Measurements from ENCODE around the gene COPS9.

COPS9 gene

DNA sequence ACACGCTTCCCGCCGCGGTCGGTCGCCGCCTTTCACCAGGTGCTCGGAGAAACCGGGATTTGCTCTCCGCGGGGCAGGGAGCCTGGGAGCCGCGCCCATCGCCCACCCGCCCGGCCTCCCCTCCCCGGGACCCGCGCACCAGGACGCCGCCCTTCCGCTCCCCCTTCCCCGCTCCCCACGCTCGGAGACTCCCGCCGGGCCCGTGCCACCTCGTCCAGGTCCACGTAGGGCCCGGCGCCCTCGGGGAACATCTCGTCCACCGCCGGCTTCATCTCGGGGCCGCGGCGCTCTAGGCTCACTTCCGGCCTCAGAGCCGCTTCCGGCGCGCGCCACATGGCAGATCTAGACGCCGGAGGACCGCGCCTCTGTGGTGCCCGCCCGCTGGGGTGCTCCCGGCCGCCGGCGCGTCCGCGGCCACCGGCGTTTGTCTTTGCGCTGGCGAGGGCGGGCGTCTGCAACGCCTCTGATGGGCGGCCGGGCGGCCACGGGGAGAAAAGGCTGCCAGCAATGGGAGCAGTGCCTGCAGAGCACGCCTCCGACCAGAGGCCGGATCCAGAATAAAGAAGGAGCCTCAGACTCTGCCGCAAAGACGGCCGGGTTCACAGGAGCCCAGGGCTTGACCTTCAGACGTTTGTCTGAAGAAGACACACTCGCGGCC lies at the start of gene COPS9:
COPS9 (minus strand) TSS at position 293 of the 658 bp plus-strand sequence; CDS start at position 272, 21 bp downstream.
- no peak for DNase-seq

- DNase-seq, result no peak
Measured at GRCh38 chr2:240184656-240185055, 48.6 kb upstream of the COPS9 start.

- no peak for DNase-seq
Measured at GRCh38 chr2:240183875-240184590, 47.9 kb upstream of the COPS9 start.

GRCh38 chr2:240183006-240183874 lies 47.1 kb upstream of the COPS9 start:
- DNase-seq, result no peak

- DNase-seq, result no peak
Measured at GRCh38 chr2:240182476-240182875, 46.4 kb upstream of the COPS9 start.

GRCh38 chr2:240182001-240182400 lies 45.9 kb upstream of the COPS9 start:
- no peak for DNase-seq

GRCh38 chr2:240179941-240180666 lies 44.0 kb upstream of the COPS9 start:
- DNase-seq, result no peak

- DNase-seq, result no peak
Measured at GRCh38 chr2:240179186-240179815, 43.2 kb upstream of the COPS9 start.

DNA sequence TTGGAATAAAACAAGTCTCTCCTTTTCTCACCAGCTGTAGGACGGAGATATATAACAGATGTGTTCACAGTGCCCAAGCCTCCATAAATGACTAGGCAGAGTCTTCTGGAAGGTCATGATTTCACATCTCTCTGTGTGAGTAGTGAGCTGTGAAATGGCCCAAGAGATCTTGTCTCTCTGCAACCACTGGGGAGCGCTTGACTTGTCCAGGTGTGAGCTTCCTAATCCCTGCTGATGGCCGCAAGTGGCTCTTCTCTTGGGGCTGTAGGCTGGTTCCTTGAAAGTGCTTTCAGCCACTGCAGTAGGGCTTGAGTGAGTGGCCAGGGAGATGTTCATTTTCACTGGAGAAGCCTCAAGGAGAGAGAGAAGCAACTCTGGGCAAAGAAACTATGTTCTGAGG lies 42.5 kb upstream of the COPS9 start:
- no peak for DNase-seq

GRCh38 chr2:240174496-240174895 lies 38.4 kb upstream of the COPS9 start:
- no peak for DNase-seq

DNA sequence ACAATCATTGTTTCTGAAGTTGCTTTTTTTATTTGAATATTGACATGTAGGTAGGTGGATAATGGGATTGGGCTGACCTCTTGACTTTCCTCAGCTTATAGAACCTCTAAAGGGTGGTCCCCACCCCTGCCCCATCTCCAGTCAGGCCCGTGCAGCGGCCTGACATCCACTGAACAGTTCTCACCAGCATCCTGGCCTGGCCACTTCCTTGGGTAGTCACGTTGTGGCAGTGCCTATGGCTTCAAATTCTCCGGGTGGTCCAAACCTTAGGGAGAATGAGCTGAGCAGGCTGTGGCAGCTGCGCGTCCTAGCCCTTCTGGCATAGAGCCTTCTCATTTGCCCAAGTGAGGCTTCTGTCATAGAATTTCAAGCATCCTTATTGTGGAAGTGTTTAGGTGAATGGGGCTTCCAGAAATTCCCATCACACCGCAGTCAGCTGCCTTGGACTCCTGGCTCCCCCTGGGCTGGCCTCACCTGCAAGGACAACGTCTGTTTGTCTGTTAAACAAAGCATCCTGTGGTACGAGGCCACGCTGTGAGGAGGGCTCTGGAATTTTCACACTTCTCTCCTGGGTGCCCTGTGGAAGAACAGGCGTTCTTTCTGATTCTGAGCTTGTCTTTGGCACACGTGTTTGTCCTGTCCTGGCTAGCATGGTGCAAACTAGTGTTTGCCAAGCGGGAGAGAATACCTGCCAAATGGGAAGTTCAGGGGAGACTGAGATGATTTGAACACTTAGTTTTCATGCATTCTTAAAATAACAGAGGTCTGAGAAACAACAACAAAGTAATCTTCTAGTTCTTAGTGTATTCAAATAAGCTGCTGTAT lies 36.2 kb upstream of the COPS9 start:
- DNase-seq, result no peak

DNA sequence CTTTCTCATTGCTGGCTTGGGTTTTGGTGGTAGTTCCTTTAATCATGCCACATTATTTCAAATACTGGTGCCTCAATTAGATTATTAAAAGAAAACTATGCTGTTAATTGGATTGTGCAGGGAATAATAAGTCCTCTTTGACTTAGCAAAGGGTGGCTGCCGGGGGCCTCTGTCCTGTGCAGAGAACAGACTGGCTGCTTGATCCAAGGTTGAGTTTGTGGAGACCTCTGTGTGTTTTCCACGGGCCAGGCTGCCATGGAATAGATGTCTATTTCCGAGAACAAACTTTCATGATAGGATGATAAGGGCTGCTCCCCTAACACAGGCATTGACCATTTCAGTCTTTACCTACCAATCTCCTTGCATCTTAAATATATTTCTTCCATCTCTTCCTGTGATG lies 34.8 kb upstream of the COPS9 start:
- DNase-seq, result no peak

GRCh38 chr2:240170354-240170735 lies 34.2 kb upstream of the COPS9 start:
- no peak for DNase-seq

DNA sequence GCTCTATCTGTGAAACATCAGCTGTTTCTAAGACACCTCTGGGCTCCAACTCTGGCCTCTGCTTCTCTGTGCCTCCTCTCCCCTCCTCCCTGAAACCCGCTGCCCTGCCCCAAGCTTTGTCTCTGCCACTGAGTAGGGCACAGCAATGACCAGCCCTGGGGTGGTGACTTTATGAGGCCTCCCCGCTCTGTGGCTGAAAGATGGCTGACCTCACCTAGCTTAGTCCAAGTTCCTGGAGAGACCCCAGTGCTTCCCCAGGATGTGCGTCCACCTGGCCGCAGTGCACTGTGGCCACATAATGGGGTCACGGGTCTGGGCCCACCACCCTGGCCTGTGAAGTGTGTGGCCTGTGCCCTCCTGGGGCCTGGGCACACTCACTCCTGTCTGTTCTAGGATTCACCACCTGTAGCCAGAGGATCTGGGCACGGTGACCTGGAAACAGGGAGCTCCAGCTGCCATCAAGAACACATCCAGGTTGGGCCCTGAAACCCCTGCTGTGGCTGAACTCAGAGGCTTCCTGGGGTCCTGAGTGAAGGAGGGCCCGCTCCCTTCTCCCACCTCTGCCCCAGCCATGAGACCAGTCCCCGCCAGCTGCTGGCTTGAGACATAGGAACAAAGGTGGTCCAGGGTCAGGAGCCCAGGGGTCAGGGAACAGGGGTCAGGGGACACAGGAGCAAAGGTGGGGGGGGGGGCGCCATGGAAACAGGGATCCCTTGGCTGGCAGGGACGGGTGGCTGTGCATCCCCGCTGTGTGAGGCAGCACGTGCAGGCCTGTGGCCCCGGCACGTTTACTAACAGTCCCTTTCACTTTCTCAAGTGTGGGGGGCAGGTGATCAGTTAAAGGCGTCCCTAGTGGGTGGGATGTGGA lies 33.6 kb upstream of the COPS9 start:
- DNase-seq, result no peak

GRCh38 chr2:240168546-240169361 lies 32.6 kb upstream of the COPS9 start:
- no peak for DNase-seq

DNA sequence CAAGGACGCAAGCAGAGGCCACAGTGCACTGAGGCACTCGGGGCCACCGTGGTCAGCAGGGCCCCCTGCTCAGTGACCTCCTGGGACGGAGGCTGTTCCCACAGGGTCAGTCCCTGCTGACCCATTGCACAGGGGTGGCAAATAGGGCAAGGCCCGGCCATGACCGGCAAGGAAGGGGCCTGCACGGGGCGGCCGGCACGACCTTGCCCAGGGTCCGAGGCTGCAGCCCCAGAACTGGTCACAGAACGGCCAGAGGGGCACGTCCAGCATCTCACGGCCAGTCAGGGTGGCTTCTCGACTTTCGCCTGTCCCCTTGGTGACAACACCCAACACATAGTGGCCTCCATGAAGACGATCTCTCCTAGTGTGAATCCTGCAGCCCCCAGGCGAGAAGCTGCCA lies 31.9 kb upstream of the COPS9 start:
- DNase-seq, result no peak

GRCh38 chr2:240167588-240167880 lies 31.4 kb upstream of the COPS9 start:
- DNase-seq, result no peak

- DNase-seq, result no peak
Measured at GRCh38 chr2:240166761-240167587, 30.9 kb upstream of the COPS9 start.

- DNase-seq, result no peak
Measured at GRCh38 chr2:240166191-240166590, 30.1 kb upstream of the COPS9 start.
